Bronchial epithelial cell (primary cell): ENCODE data around the gene CADM1. TPM values are rescaled to one million over a fixed set of nuclear protein-coding genes. Genes with fewer than 3 reads are reported as not detected.

Source experiments
- DNase-seq: peaks from one replicate; pipeline ENCODE4 v3.0.0-alpha.2; 2010; ENCODE audit warnings: low read depth
- FAIRE-seq: peaks from 2 replicates; lab custom pipeline; 2011; peaks lifted over from hg19 to GRCh38; lab: Jason Lieb, UNC
- H3K27me3 ChIP-seq: 2 replicates; pipeline ENCODE4 v1.5.1; 2011; ENCODE audit warnings: low read length; ENCODE audit not compliant: control insufficient read depth, insufficient read depth
- H3K36me3 ChIP-seq: 2 replicates; pipeline ENCODE4 v1.5.1; 2011; ENCODE audit warnings: low read length; ENCODE audit not compliant: control insufficient read depth, insufficient read depth
- H3K4me3 ChIP-seq: 2 replicates; pipeline ENCODE4 v1.5.1; 2011; ENCODE audit warnings: mild to moderate bottlenecking, low read depth, low read length, control low read depth
- CTCF ChIP-seq: IDR thresholded peaks from 2 replicates; pipeline ENCODE4 v1.5.1; 2011; ENCODE audit warnings: mild to moderate bottlenecking, moderate library complexity, low read length, control low read depth, inconsistent platforms; ENCODE audit not compliant: insufficient read depth, severe bottlenecking
- total RNA-seq: library from RNA; depleted of rRNA; stranded (reverse); fragments of >200 nt; gene quantifications from 2 replicates; pipeline ENCODE4 v1.2.1, GENCODE V29; 2014

The CADM1 gene
- total RNA-seq, 1 donor from 2014 or later = 1.6 TPM

GRCh38 chr11:115144914-115145313, 359.3 kb downstream of the CADM1 start:
- Histone ChIP-seq H3K27me3 (peaks cover 1% of the 10 kb centered on the region), H3K4me3 (no peak overlapping the region), H3K36me3 (no peaks in the 10 kb centered on the region)
- no peak for DNase-seq
- no peak for TF ChIP-seq CTCF
- no peak for FAIRE-seq

- peaks cover 2% of the 10 kb centered on the region for H3K27me3 ChIP-seq
- FAIRE-seq (no peak), DNase-seq (no peak)
- H3K4me3 ChIP-seq = no peak overlapping the region
- no peak for TF ChIP-seq CTCF
- no peaks in the 10 kb centered on the region for H3K36me3 ChIP-seq
Observed at GRCh38 chr11:115144014-115144413, 360.2 kb downstream of the CADM1 start.

GRCh38 chr11:115141231-115142114, 362.7 kb downstream of the CADM1 start:
- FAIRE-seq (no peak), DNase-seq (no peak)
- H3K36me3 ChIP-seq = no peaks in the 10 kb centered on the region
- TF ChIP-seq CTCF = no peak
- no peak overlapping the region for H3K4me3 ChIP-seq
- peaks cover 2% of the 10 kb centered on the region for H3K27me3 ChIP-seq

- no peak overlapping the region for H3K4me3 ChIP-seq
- no peak for DNase-seq
- H3K27me3 ChIP-seq = peaks cover 2% of the 10 kb centered on the region
- no peak for FAIRE-seq
- no peaks in the 10 kb centered on the region for H3K36me3 ChIP-seq
- no peak for TF ChIP-seq CTCF
Observed at GRCh38 chr11:115135936-115136335, 368.3 kb downstream of the CADM1 start.

- H3K4me3 ChIP-seq = no peak overlapping the region
- DNase-seq (no peak), FAIRE-seq (no peak)
- no peak for TF ChIP-seq CTCF
- peaks cover 1% of the 10 kb centered on the region for H3K27me3 ChIP-seq
- no peaks in the 10 kb centered on the region for H3K36me3 ChIP-seq
Observed at GRCh38 chr11:115134926-115135325, 369.3 kb downstream of the CADM1 start.
